ENCODE measurements around the gene AFF4. TPM values are rescaled to one million over a fixed set of nuclear protein-coding genes. Genes with fewer than 3 reads are reported as not detected.

Gene AFF4
- total RNA-seq, 1 donor from 2014 or later: 63.0 TPM

- H3K9me3 ChIP-seq: no peaks in the 10 kb centered on the region
- H3K4me1 ChIP-seq: peaks cover 0 to under 1% of the 10 kb centered on the region in 2 donors
- TF ChIP-seq CTCF (IDR thresholded peaks at IDR 0.05): no peak
- H3K4me3 ChIP-seq: no peak overlapping the region
- no peak overlapping the region for H3K27ac ChIP-seq
- intact Hi-C loops (cut with DNase I): no loop called here
- no peak for DNase-seq (ENCODE audit: low spot score in 2 of 2)
- H3K36me3 ChIP-seq: peaks cover 76 to 93% of the 10 kb centered on the region in 2 donors
- H3K27me3 ChIP-seq: no peaks in the 10 kb centered on the region
Observed at GRCh38 chr5:132889501-132889900, 73.9 kb downstream of the AFF4 start.

- no peaks in the 10 kb centered on the region for H3K9me3 ChIP-seq
- DNase-seq (ENCODE audit: low spot score in 2 of 2): no peak
- intact Hi-C loops (cut with DNase I): no loop called here
- no peaks in the 10 kb centered on the region for H3K4me1 ChIP-seq
- H3K36me3 ChIP-seq: peaks cover 81 to 83% of the 10 kb centered on the region in 2 donors
- TF ChIP-seq CTCF (IDR thresholded peaks at IDR 0.05): no peak
- H3K27me3 ChIP-seq: no peaks in the 10 kb centered on the region
- H3K27ac ChIP-seq: no peak overlapping the region
- no peak overlapping the region for H3K4me3 ChIP-seq
Observed at GRCh38 chr5:132887283-132887682, 76.2 kb downstream of the AFF4 start.

DNA sequence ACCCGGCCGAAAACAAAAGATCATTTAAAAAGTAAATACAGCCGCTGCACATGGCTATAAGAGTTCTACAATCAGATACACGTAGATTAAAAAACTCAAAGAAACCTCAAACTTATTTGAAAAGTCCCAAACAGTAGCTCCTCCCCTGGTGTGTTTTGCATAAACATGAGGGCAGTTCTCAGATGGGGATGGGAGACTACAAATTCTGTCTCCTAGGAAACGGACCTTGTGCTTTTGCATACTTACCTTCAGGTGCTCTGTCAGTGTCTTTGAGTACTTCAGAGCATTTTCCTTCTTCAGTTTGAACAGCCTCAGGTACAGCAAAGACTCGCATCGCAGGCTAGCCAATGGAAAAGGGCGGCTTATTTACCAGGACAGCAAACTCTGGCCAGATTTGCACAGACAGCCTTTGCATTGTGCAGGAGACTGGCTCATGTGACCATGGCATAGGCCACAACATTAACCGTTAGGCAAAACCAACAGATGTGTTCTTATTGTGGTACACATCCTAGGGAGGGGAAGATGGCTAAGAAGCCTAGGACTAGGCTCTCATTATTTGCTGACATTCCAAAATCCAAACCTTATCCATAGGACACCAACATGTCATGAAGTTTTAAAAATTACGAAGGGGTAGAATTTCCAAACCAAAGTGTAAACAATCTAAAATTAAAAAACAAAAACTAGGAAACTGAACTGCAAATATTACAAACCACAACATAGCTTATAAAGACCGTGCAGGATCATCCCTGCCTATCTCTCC, 77.2 kb downstream of the AFF4 start:
- no peak for TF ChIP-seq CTCF (IDR thresholded peaks at IDR 0.05)
- H3K27ac ChIP-seq: no peak overlapping the region

DNA sequence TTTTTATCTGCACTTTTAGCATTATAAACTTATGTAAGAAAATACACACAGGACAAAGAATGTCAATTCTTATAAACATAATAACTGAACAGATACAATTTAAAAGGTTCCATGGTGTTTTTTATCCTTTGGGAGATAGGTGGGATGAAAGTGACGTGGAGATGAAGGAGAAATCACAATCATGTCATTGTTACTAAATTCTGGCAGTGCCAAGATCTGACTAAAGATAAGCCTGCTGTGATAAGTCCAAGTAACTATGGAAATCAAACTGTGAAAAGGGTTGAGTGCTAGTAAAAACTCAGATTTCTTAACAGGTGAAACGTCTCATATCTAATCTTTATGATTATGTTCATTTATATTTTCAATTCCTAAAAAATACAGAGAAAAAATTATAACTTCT, 78.9 kb downstream of the AFF4 start:
- H3K27ac ChIP-seq: no peak overlapping the region
- no peak for DNase-seq (ENCODE audit: low spot score in 2 of 2)

More for the DNA sequence above, 77.2 kb downstream of the AFF4 start:
- DNase-seq (ENCODE audit: low spot score in 2 of 2): no peak
- Histone ChIP-seq H3K27me3 (no peaks in the 10 kb centered on the region), H3K4me3 (no peak overlapping the region), H3K9me3 (no peaks in the 10 kb centered on the region), H3K4me1 (no peaks in the 10 kb centered on the region), H3K36me3 (peaks cover 81 to 83% of the 10 kb centered on the region in 2 donors)
- intact Hi-C loops (cut with DNase I): no loop called here

DNA sequence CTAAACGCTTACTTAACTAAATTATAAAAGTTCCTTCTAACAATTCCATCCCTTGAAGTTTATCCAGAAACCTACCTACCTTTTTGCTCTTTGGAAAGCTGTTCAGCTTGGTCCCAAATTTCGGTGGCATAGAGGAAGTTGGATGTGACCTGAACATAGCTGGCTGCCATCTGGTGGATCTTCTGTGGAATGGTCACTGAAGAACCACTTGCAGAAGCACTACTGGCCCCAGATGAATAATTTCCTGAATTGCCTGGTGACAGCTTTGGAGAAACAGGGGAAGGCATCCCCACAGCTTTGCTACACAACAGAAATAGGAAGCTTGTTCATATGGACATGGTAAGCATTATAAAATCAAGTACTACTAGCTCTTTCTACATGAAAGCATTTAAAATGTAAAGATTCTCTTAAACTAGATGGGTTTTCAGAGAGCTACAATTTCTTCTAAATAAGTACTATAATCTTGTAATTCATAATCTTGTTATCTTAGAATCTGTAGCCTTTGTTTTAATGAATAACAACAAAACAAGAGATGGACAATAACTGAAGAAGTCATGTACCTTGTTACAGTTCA, 80.1 kb downstream of the AFF4 start:
- Histone ChIP-seq H3K9me3 (no peaks in the 10 kb centered on the region), H3K27me3 (no peaks in the 10 kb centered on the region), H3K27ac (no peak overlapping the region), H3K4me1 (no peaks in the 10 kb centered on the region), H3K4me3 (no peak overlapping the region), H3K36me3 (peaks cover 75 to 82% of the 10 kb centered on the region in 2 donors)
- peak; percentile 37 to 54 (median 43) for TF ChIP-seq CTCF (IDR thresholded peaks at IDR 0.05)
- no peak for DNase-seq (ENCODE audit: low spot score in 2 of 2)
- intact Hi-C loops (cut with DNase I): loop anchor here (5.0 kb wide), 1 partner anchor 51 kb away; the partner anchor contains the start of gene SHROOM1

More for the DNA sequence above, 78.9 kb downstream of the AFF4 start:
- no peaks in the 10 kb centered on the region for H3K27me3 ChIP-seq
- peaks cover 84 to 86% of the 10 kb centered on the region in 2 donors for H3K36me3 ChIP-seq
- intact Hi-C loops (cut with DNase I): loop anchor here (5.0 kb wide), 1 partner anchor 52 kb away; the partner anchor contains the start of gene SHROOM1
- H3K9me3 ChIP-seq: no peaks in the 10 kb centered on the region
- TF ChIP-seq CTCF (IDR thresholded peaks at IDR 0.05): no peak
- H3K4me3 ChIP-seq: no peak overlapping the region
- H3K4me1 ChIP-seq: no peaks in the 10 kb centered on the region
